HCT116 (cell line): ENCODE data around the gene PLEKHO2.

Experiments used
- CEBPB ChIP-seq: IDR thresholded peaks from 2 replicates; pipeline ENCODE4 v1.6.1; 2012; ENCODE audit warnings: low read depth
- EZH2 ChIP-seq: fragments of 200-600 bp; sonication (generic); IDR thresholded peaks from 2 replicates; pipeline ENCODE4 v1.6.1; 2017; ENCODE audit warnings: antibody characterized with exemption, mixed run types
- POLR2A ChIP-seq: IDR thresholded peaks from 2 replicates; pipeline ENCODE4 v1.7.0; 2011; ENCODE audit warnings: borderline replicate concordance; ENCODE audit not compliant: insufficient read depth, insufficient read length; ENCODE audit errors: extremely low read depth
- POLR2AphosphoS5 ChIP-seq: IDR thresholded peaks from 2 replicates; pipeline ENCODE4 v1.6.1; 2011; ENCODE audit warnings: mild to moderate bottlenecking, low read depth, low read length, moderate library complexity
- RAD21 ChIP-seq: IDR thresholded peaks from 2 replicates; pipeline ENCODE4 v1.6.1; 2012; ENCODE audit warnings: low read depth, mild to moderate bottlenecking
- TF ChIP-seq, protein P1 (sequence below), 3 experiments: fragments of 200-600 bp in 1 of 3; sonication (generic) in 1 of 3; IDR thresholded peaks in 2 of 3; conservative IDR thresholded peaks in 1 of 3; 2 replicates each; pipeline ENCODE4 v1.5.1; 2012 to 2017; ENCODE audit warnings: low read depth in 2 of 3, low read length in 2 of 3, antibody characterized with exemption in 1 of 3, borderline replicate concordance in 1 of 3, control low read depth in 1 of 3, mild to moderate bottlenecking in 1 of 3, mixed read lengths in 1 of 3, mixed run types in 1 of 3, moderate library complexity in 1 of 3; ENCODE audit not compliant: insufficient read depth in 1 of 3
- TF ChIP-seq, protein P2 (sequence below): IDR thresholded peaks from 2 replicates; pipeline ENCODE4 v1.6.1; 2012

- TF ChIP-seq POLR2A, result no peak
- TF ChIP-seq, protein P1, sequence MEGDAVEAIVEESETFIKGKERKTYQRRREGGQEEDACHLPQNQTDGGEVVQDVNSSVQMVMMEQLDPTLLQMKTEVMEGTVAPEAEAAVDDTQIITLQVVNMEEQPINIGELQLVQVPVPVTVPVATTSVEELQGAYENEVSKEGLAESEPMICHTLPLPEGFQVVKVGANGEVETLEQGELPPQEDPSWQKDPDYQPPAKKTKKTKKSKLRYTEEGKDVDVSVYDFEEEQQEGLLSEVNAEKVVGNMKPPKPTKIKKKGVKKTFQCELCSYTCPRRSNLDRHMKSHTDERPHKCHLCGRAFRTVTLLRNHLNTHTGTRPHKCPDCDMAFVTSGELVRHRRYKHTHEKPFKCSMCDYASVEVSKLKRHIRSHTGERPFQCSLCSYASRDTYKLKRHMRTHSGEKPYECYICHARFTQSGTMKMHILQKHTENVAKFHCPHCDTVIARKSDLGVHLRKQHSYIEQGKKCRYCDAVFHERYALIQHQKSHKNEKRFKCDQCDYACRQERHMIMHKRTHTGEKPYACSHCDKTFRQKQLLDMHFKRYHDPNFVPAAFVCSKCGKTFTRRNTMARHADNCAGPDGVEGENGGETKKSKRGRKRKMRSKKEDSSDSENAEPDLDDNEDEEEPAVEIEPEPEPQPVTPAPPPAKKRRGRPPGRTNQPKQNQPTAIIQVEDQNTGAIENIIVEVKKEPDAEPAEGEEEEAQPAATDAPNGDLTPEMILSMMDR (IDR thresholded peaks at IDR 0.05 in 2 of 3, conservative IDR thresholded peaks at IDR 0.05 in 1 of 3; ENCODE audit: borderline replicate concordance in 1 of 3, insufficient read depth in 1 of 3, low read depth in 2 of 3, low read length in 2 of 3), result no peak
- TF ChIP-seq POLR2AphosphoS5, result no peak
- no peak for TF ChIP-seq RAD21
- TF ChIP-seq, protein P2, sequence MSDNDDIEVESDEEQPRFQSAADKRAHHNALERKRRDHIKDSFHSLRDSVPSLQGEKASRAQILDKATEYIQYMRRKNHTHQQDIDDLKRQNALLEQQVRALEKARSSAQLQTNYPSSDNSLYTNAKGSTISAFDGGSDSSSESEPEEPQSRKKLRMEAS, result no peak
- no peak for TF ChIP-seq EZH2
- TF ChIP-seq CEBPB, result no peak
These were observed 53.8 kb downstream of the PLEKHO2 start for GRCh38 chr15:64895285-64896065.
